Mesodermal cell (in vitro differentiated cells): ENCODE results near the gene ABCA4.

Experiments
- H3K27ac ChIP-seq: 2 replicates; pipeline ENCODE4 v1.7.0; 2013; ENCODE audit warnings: mild to moderate bottlenecking, low read depth, low read length, moderate library complexity; ENCODE audit not compliant: severe bottlenecking
- H3K36me3 ChIP-seq: 2 replicates; pipeline ENCODE4 v1.7.1; 2013; ENCODE audit warnings: mild to moderate bottlenecking, low read length, moderate library complexity; ENCODE audit not compliant: control insufficient read depth, insufficient read depth
- H3K4me1 ChIP-seq: one replicate; pipeline ENCODE4 v1.7.1; 2013; ENCODE audit warnings: mild to moderate bottlenecking, low read length; ENCODE audit not compliant: insufficient read depth, control insufficient read depth, poor library complexity, severe bottlenecking
- H3K4me3 ChIP-seq: 2 replicates; pipeline ENCODE4 v1.7.0; 2013; ENCODE audit warnings: low read length, control low read depth, mild to moderate bottlenecking; ENCODE audit not compliant: insufficient read depth, poor library complexity, severe bottlenecking; ENCODE audit errors: extremely low read depth
- H3K9me3 ChIP-seq: 2 replicates; pipeline ENCODE4 v1.7.1; 2013; ENCODE audit warnings: mild to moderate bottlenecking, low read length, moderate library complexity; ENCODE audit not compliant: control insufficient read depth
- WGBS, 2 experiments: methylation state at CpG; one replicate each; pipeline ENCODE4 v1.1.5; 2013; ENCODE audit warnings: missing lambda C conversion rate in 2 of 2; ENCODE audit not compliant: insufficient coverage in 2 of 2; 5-methylcytosine and 5-hydroxymethylcytosine counted together

Gene ABCA4

DNA sequence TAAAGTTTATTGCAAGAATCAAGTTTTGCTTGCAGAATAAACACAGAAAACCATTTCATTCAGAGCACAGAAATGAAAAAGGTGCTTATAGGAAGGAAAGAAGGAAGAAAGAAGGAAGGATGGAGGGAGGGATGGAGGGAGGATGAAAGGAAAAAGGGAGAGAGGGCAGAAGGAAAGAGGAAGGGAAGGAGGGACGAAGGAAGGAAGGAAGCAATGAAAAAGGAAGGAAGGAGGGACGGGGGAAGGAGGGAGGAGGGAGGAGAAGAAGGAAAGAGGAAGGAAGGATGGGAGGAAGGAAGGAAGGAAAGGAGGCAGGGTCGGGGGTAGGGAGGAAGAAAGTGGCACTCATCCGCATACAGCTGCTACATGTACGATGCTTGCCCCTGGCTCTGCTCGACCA lies 106.9 kb downstream of the ABCA4 start:
- Histone ChIP-seq H3K9me3 (no peaks in the 10 kb centered on the region), H3K27ac (no peak overlapping the region), H3K4me3 (no peak overlapping the region), H3K4me1 (peaks cover 4% of the 10 kb centered on the region), H3K36me3 (no peaks in the 10 kb centered on the region)
- WGBS, 2 experiments, result 95% methylated on average over 2 of the region's 6 CpGs

GRCh38 chr1:94013367-94013878 lies 107.5 kb downstream of the ABCA4 start:
- Histone ChIP-seq H3K36me3 (no peaks in the 10 kb centered on the region), H3K4me3 (no peak overlapping the region), H3K9me3 (no peaks in the 10 kb centered on the region), H3K4me1 (peaks cover 4% of the 10 kb centered on the region), H3K27ac (no peak overlapping the region)
- 81 to 91% methylated on average over 4 to 6 of the region's 8 CpGs for WGBS, 2 experiments

GRCh38 chr1:94012708-94013366 lies 108.1 kb downstream of the ABCA4 start:
- H3K4me3 ChIP-seq, result no peak overlapping the region
- no peak overlapping the region for H3K27ac ChIP-seq
- peaks cover 4% of the 10 kb centered on the region for H3K4me1 ChIP-seq
- H3K36me3 ChIP-seq, result no peaks in the 10 kb centered on the region
- H3K9me3 ChIP-seq, result no peaks in the 10 kb centered on the region
- WGBS, 2 experiments, result 30 to 46% methylated on average over 15 to 19 of the region's 19 CpGs

DNA sequence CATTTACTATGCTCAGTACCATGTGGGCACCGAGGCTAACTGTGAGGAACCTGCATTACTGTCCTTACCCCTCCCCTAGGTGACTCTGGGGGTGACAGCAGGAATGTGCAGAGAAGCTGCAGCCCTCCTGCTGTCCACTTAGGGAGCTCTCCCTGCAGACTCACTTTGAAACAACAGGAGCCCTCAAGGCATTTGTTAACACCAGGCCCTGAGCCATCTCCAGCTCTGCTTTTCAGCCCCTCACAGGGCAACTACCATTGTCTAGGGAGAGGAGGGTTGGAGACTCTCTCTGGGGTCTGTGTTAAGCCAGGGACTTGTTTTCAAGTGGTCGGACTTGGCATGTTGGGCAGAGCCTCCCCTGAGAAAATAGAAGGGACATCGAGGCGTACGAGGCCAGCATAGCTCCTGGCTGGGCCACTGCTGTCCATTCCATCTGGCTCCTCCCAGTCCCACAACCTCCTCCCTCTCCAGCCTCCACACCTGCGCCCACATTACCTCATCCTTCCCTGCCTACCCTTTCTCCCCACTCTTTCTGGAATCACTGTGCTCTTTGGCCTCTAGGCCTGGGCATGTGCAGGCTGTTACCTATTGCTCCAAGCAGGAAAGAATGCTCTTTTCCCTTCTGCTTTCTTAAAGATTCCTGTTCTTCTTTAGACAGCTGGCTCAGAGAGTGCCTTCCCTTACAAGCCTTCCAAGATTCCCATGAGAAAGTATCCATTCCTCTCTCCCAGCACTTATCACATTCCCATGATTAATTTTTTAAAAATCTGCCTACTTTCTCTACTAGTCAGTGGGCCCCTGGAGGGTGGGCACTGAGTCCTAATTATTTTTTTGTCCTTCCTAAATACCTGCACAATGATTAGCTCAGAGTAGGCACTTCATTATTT lies 109.0 kb downstream of the ABCA4 start:
- H3K4me3 ChIP-seq, result no peak overlapping the region
- H3K36me3 ChIP-seq, result no peaks in the 10 kb centered on the region
- H3K9me3 ChIP-seq, result no peaks in the 10 kb centered on the region
- H3K27ac ChIP-seq, result no peak overlapping the region
- peaks cover 4% of the 10 kb centered on the region for H3K4me1 ChIP-seq
- WGBS, 2 experiments, result 84 to 97% methylated on average over 3 to 6 of the region's 6 CpGs

- no peaks in the 10 kb centered on the region for H3K36me3 ChIP-seq
- peaks cover 4% of the 10 kb centered on the region for H3K4me1 ChIP-seq
- no peak overlapping the region for H3K4me3 ChIP-seq
- H3K9me3 ChIP-seq, result no peaks in the 10 kb centered on the region
- 83 to 85% methylated on average over 2 to 8 of the region's 8 CpGs for WGBS, 2 experiments
- H3K27ac ChIP-seq, result no peak overlapping the region
Observed at GRCh38 chr1:94011129-94011528, 109.8 kb downstream of the ABCA4 start.

GRCh38 chr1:94009304-94009703 lies 111.6 kb downstream of the ABCA4 start:
- no peaks in the 10 kb centered on the region for H3K9me3 ChIP-seq
- WGBS, 2 experiments, result 81 to 90% methylated on average over 3 of the region's 3 CpGs
- no peak overlapping the region for H3K27ac ChIP-seq
- no peaks in the 10 kb centered on the region for H3K36me3 ChIP-seq
- peaks cover 4% of the 10 kb centered on the region for H3K4me1 ChIP-seq
- no peak overlapping the region for H3K4me3 ChIP-seq

DNA sequence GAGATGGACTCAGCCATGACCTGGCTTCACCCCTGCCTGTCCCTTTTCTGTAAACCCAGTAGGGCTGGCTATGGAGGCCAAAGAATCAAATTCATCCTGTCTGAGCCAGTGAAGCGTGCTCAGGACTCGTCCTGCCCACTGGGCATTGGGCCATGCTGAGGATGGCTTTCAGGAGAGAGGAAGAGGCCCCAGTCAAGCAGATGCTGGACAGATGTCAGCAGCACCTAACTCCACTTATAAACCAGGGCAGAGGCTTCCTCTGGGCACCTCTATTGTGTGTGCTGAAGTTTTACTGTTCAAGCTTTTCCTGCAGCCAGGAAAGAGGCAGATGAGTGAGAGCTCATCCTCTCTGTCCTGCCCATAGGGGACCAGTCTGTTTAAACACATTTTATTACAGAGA lies 114.3 kb downstream of the ABCA4 start:
- H3K27ac ChIP-seq, result no peak overlapping the region
- no peak overlapping the region for H3K4me3 ChIP-seq
- 83 to 86% methylated on average over 2 of the region's 2 CpGs for WGBS, 2 experiments
- no peaks in the 10 kb centered on the region for H3K36me3 ChIP-seq
- H3K4me1 ChIP-seq, result no peaks in the 10 kb centered on the region
- H3K9me3 ChIP-seq, result no peaks in the 10 kb centered on the region

- Histone ChIP-seq H3K4me1 (no peaks in the 10 kb centered on the region), H3K9me3 (no peaks in the 10 kb centered on the region), H3K4me3 (no peak overlapping the region), H3K36me3 (no peaks in the 10 kb centered on the region), H3K27ac (no peak overlapping the region)
- WGBS, 2 experiments, result 100% methylated on average over 1 of the region's 2 CpGs; no CpG with 5 or more reads in 1 of the 2 experiments
Observed at GRCh38 chr1:94004924-94005323, 116.0 kb downstream of the ABCA4 start.

- Histone ChIP-seq H3K4me3 (no peak overlapping the region), H3K36me3 (no peaks in the 10 kb centered on the region), H3K27ac (no peak overlapping the region), H3K9me3 (no peaks in the 10 kb centered on the region), H3K4me1 (no peaks in the 10 kb centered on the region)
- 91 to 93% methylated on average over 14 of the region's 14 CpGs for WGBS, 2 experiments
Observed at GRCh38 chr1:94002046-94002787, 118.7 kb downstream of the ABCA4 start.

DNA sequence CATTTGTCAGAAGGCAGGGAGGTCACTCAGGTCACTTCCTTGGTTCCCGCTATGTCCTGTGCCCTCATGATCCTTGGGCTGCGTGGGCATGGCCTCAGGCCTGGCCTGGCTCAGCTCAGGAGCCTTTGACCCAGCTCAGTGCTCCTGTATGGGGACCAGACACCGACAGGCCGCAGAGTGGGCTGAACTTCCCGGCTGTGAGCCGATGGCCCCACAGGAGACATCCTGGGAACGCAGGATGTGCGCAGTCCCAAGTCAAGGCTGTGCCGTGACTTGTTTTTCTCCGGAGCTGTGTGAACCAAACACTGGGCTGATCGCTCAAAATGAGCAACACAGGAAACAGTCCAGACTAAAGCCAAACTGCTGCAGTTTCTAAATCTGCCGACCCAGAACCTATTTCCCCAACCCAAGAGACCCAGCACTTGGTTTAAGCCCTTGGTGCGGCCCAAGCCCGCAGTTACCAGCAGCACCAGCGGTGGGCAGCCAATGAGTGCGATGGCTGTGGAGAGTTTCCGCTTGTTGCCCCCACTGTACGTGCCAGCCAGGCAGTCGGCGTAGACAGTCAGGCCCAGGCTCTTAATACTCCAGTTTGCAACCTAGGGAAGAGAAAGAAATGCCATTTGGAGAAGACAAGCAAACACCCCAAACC lies 119.4 kb downstream of the ABCA4 start:
- 91 to 93% methylated on average over 16 to 17 of the region's 20 CpGs for WGBS, 2 experiments
- H3K4me1 ChIP-seq, result no peaks in the 10 kb centered on the region

More for the DNA sequence above, 119.4 kb downstream of the ABCA4 start:
- Histone ChIP-seq H3K36me3 (no peaks in the 10 kb centered on the region), H3K4me3 (no peak overlapping the region), H3K9me3 (no peaks in the 10 kb centered on the region), H3K27ac (no peak overlapping the region)
